ENCODE data around the gene CNTN5.
"Not testable (repeated sequence)": the region's sequence is repeated elsewhere in the genome, so short reads cannot be mapped to it uniquely, and the experiment has no call there.

Gene CNTN5

DNA sequence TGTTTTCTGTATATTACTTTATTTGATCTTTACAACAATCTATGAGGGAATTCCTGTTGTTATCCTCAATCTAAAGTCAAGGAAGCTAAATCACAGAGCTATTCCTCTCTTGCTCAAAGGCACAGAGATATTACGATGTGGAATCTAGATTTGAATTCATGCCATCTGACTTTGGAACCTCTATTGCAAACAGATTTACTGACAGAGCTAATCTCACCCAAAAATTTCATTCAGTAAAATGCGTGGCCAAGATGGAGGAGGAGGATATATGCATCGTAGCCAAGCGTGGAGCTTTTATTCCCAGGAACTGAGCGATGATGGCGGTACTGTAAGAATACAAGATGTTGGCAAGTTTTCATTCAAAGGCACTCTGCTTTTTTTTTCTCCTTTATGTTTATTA lies 791.8 kb downstream of the CNTN5 start:
- DNase-seq, result no peak

GRCh38 chr11:99814021-99814420 lies 793.3 kb downstream of the CNTN5 start:
- no peak for DNase-seq

GRCh38 chr11:99814738-99815137 lies 794.0 kb downstream of the CNTN5 start:
- no peak for DNase-seq

- no peak for DNase-seq
Measured at GRCh38 chr11:99818991-99819390, 798.2 kb downstream of the CNTN5 start.

DNA sequence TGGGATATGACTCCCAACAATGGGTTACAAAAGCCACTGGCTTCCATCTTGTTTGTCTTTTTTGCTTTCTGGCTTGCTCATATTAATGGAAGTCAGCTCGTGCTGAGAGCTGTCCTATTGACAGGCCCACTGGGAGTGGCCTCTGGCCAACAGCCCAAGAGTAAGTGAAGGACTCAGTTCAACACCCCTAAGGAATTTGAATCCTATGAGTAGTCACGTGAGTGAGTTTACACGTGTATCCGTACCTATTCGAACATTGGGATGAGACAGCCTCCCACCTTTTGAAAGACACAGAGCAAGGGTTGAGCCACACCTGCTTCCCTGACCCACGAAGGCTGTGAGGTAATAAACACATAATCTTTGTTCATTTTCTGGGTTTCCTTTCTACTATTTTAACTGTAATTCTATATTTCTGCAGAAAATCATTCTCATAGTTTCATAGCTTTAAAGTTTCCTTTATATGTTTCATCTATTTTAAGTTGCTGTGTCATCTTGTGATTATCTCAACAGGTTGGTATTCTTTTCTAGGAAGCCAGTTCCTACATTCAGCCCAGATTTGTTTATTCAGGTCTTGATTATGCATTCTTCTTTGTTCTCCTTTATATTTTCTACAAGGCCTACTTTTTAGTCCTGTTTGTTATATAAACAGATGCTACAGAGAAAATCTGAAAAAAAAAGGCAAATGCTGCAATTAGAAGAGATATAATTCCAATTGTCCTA lies 802.3 kb downstream of the CNTN5 start:
- DNase-seq, result no peak

DNA sequence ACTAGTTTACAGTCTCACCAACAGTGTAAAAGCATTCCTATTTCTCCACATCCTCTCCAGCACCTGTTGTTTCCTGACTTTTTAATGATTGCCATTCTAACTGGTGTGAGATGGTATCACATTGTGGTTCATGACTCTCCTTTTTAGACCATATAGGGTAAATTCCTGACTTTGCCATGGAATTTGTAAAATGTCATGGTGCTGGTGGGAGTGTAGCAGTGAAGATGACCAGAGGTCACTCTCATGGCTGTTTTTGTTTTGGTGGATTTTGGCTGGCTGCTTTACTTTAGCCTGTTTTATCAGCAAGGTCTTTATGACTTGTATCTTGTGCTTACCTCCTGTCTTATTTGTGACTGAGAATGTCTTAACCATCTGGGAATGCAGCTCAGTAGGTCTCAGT lies 816.0 kb downstream of the CNTN5 start:
- DNase-seq, result not testable (repeated sequence)

GRCh38 chr11:99841885-99842284 lies 821.1 kb downstream of the CNTN5 start:
- no peak for DNase-seq

- DNase-seq, result no peak
Measured at GRCh38 chr11:99865951-99866350, 845.2 kb downstream of the CNTN5 start.

- DNase-seq, result no peak
Measured at GRCh38 chr11:99881610-99882009, 860.9 kb downstream of the CNTN5 start.

DNA sequence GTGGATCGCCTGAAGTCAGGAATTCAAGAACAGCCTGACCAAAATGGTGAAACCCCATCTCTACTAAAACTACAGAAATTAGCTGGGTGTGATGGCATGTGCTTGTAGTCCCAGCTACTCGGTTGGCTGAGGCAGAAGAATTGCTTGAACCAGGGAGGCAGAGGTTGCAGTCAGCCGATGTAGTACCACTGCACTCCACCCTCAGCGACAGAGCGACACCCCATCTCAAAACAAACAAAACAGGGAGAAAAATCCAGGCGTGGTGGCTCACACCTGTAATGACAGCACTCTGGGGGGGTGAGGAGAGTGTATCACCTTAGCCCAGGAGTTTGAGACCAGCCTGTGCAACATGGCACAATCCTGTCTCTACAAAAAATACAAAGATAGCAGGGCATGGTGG lies 864.0 kb downstream of the CNTN5 start:
- DNase-seq, result no peak

- DNase-seq, result no peak
Measured at GRCh38 chr11:99887481-99887880, 866.7 kb downstream of the CNTN5 start.

DNA sequence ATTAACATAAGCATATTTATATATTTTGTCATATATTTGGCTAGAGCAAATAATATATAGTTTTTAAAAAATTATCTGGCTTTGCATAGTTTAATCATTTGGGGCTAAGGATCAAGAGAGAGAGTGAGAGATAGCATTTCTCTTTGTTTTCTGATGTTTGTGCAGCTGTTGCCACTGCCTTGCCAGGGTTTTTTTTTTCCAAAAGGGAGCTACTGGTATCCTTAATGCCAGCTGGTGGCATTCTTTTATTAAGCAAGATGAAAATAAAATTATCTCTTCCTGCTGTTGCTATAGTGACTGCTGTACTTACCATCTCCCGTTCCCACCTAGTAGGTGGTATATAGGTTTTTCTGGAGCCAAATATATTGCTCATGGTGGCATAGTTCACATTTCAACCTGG lies 873.1 kb downstream of the CNTN5 start:
- DNase-seq, result no peak

DNA sequence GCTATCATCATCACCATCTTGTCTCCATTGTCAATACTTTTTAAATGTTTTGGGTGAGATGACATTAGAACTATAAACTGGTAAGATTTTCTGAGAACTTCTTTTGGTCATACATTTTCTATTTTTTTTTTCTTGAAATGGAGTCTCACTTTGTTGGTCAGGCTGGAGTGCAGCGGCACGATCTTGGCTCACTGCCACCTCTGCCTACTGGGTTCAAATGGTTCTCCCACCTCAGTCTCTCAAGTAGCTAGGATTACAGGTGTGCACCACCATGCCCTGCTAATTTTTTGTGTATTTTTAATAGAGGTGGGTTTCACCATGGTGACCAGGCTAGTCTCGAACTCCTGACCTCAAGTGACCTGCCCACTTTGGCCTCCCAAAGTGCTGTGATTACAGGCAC lies 880.4 kb downstream of the CNTN5 start:
- DNase-seq, result no peak

DNA sequence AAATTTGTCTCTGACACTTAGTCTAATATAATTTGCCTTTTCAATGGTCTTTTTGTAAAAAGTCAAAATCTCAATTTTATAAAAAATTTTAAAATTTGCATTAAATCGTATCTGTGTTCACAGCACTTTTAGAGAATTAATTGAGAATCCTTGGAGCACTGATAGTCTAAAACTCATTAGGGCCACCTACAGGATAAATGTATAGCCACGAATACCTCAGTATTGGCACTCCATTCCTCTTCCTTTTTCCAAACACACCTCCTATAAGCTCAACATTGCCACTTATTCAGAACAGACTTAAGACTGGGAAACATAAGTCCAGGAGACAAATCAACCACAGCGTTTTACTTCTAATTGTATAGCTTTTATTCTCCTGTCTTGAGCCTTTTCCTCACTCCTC lies 890.4 kb downstream of the CNTN5 start:
- no peak for DNase-seq

- DNase-seq, result no peak
Measured at GRCh38 chr11:99916078-99916477, 895.3 kb downstream of the CNTN5 start.

DNA sequence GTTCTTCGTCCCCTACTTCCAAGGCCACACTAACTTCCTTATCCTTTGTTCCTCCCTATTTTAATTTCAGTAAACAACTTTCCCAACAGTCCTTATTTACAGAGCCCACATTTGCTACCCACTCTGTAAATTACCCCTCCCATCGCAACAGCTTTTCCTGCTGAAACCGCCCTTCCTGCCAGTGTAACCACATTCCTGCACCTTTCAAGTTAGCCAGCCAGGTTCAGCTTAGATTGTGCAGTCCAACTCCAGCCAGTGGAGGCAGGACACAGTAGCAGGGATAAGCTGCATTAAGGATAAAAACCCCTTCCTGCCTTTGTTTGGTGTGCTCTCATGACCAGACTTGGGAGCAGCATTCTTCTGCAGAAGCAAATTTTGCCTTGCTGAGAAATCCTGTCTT lies 898.0 kb downstream of the CNTN5 start:
- DNase-seq, result no peak

DNA sequence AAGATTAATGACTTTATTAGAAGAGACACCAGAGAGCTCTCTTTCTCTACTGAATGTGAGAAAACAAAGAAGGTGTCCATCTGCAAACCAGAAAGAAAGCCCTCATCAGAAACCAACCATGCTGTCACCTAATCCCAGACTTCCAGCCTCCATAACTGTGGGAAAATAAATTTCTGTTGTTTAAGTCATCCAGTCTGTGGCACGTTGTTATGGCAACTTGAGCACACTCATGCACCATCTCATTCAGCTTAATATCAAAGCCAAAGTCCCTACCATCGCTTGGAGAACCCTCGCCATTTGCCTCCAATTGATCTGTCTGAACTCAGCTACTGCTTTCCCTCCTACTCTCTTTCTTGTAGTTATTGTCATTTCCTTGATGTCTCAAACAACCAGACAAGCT lies 900.2 kb downstream of the CNTN5 start:
- DNase-seq, result no peak

DNA sequence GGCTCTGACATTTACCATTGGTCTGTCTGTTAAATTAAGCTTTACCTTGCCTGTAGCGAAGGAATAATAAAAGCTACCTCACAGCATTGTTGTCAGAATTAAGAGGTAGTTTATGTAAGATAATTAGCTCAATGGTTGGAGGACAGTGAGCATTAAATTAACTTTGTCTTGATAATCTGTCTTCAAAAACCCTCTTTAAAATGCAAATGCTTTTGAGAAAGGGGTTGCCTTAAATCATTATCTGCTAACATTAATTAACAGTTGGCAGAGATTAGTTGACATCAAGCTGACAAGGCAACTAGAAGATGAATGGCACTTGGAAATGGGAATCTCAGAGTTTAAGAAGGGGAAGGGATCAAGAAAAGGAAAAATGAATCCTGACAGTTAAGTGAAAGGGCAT lies 905.2 kb downstream of the CNTN5 start:
- DNase-seq, result no peak

GRCh38 chr11:99932684-99933083 lies 911.9 kb downstream of the CNTN5 start:
- DNase-seq, result no peak

- DNase-seq, result no peak
Measured at GRCh38 chr11:99934008-99934407, 913.3 kb downstream of the CNTN5 start.

DNA sequence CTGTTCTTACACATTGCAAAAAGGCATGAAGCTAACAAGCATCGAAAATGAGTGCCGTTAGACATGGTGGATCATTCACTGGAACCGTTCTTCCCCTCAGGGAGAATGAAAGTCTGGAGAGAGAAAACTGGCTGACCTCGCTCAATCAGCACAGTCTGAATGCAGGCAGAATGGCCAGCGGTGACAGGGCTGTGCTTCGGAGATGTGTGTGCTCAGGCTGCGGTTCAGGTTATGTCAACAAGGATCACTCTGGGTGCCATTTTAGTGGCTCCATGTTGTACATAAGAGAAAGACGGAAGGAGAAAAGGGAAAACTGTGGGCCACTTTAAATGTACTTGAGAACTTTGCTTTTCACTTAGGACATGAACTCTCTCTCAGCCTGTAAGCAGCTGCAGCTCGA lies 916.6 kb downstream of the CNTN5 start:
- no peak for DNase-seq

GRCh38 chr11:99952816-99953215 lies 932.1 kb downstream of the CNTN5 start:
- DNase-seq, result no peak

- DNase-seq, result no peak
Measured at GRCh38 chr11:99960536-99960935, 939.8 kb downstream of the CNTN5 start.

DNA sequence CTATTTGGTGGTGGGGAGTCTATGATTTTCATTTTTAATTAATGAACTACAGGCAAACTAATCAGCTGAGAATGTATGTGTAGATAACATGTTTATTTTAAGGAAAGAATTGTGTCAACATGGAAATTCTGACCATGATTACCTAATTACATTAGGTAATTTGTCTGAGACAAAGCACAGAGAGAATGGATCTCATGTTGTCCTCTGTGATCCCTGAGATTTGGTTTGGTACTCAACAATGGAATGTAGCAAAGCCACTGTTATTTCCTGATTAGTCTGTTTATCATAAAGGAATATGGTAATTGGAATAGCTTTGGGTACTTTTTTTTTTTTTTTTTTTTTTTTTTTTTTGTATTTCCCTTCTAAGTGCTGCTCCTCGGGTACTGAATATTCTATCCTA lies 947.6 kb downstream of the CNTN5 start:
- no peak for DNase-seq

GRCh38 chr11:99973993-99974392 lies 953.2 kb downstream of the CNTN5 start:
- DNase-seq, result no peak

DNA sequence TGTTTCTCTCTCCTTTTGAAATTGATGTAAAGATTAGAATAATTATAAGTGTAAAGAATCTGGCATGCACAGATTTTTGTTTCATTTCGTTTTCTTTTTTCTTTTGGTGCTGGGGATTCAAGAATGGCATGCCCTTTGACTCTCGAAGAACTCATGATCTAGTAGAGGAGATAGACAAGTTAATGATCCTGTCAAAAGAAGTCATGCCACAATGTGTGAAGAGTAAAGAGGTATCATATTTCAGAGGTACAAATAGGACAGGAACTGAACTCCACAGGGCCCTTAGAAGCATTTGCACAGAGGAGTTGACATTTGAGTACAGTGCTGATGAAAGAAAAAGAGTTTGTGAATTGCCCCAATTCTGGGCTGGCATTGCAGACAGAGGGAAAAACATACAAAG lies 958.3 kb downstream of the CNTN5 start:
- DNase-seq, result no peak

Measured in GDM1 (cell line).